Measurements from ENCODE around the gene TMEM232. TPM values are rescaled to one million over a fixed set of nuclear protein-coding genes. Genes with fewer than 3 reads are reported as not detected.

Gene TMEM232
- polyA plus RNA-seq, 1 donor (not counting 4 experiments of a cell fraction or from before 2014, with no cell fraction given) = 1.00 TPM

GRCh38 chr5:110376281-110376951, 350.1 kb downstream of the TMEM232 start:
- Histone ChIP-seq H4K20me1 (ENCODE audit: control insufficient read depth, extremely low read depth, insufficient read depth, low read length) (no peaks in the 10 kb centered on the region), H2AFZ (ENCODE audit: control insufficient read depth, low read length) (no peak overlapping the region), H3K9ac (ENCODE audit: control insufficient read depth, extremely low read depth, insufficient read depth, low read length) (no peak overlapping the region), H3K4me2 (ENCODE audit: control insufficient read depth, extremely low read depth, insufficient read depth, low read depth, low read length) (no peak overlapping the region), H3K27ac (ENCODE audit: control insufficient read depth, insufficient read depth, low read length) (no peak overlapping the region), H3K9me3 (ENCODE audit: control insufficient read depth, low read depth, low read length) (no peaks in the 10 kb centered on the region), H3K79me2 (ENCODE audit: control insufficient read depth, insufficient read depth, low read length) (no peaks in the 10 kb centered on the region), H3K27me3 (ENCODE audit: control insufficient read depth, extremely low read depth, insufficient read depth, low read length) (no peaks in the 10 kb centered on the region), H3K36me3 (ENCODE audit: control insufficient read depth in 2 of 2, extremely low read depth in 1 of 2, insufficient read depth in 2 of 2, low read length in 2 of 2) (no peaks in the 10 kb centered on the region), H3K9me1 (ENCODE audit: control insufficient read depth, extremely low read depth, insufficient read depth, low read length) (no peaks in the 10 kb centered on the region), H3K4me3 (ENCODE audit: control insufficient read depth in 2 of 3, extremely low read depth in 1 of 3, insufficient read depth in 2 of 3, low read depth in 1 of 3, low read length in 3 of 3) (no peak overlapping the region), H3K4me1 (ENCODE audit: control insufficient read depth, extremely low read depth, insufficient read depth, low read length) (peaks cover 5% of the 10 kb centered on the region)
- dilution Hi-C loops (cut with MboI; ENCODE audit: extremely low pct_ligation_motif_present, low sequenced_read_pairs) = no loop called here
- FAIRE-seq (no peak), DNase-seq (ENCODE audit: low read depth, low spot score) (no peak)
- no peak for TF ChIP-seq EZH2 (IDR thresholded peaks at IDR 0.05; ENCODE audit: low read length)
- no peak for TF ChIP-seq CTCF (optimal IDR thresholded peaks at IDR 0.05 in 1 of 3, IDR thresholded peaks at IDR 0.05 in 1 of 3, conservative IDR thresholded peaks at IDR 0.05 in 1 of 3; ENCODE audit: extremely low read depth in 1 of 3, insufficient read depth in 2 of 3, low read length in 3 of 3)

GRCh38 chr5:110371725-110372041, 354.8 kb downstream of the TMEM232 start:
- Histone ChIP-seq H3K36me3 (ENCODE audit: control insufficient read depth in 2 of 2, extremely low read depth in 1 of 2, insufficient read depth in 2 of 2, low read length in 2 of 2) (no peaks in the 10 kb centered on the region), H2AFZ (ENCODE audit: control insufficient read depth, low read length) (no peak overlapping the region), H3K79me2 (ENCODE audit: control insufficient read depth, insufficient read depth, low read length) (no peaks in the 10 kb centered on the region), H3K4me2 (ENCODE audit: control insufficient read depth, extremely low read depth, insufficient read depth, low read depth, low read length) (no peak overlapping the region), H3K27me3 (ENCODE audit: control insufficient read depth, extremely low read depth, insufficient read depth, low read length) (no peaks in the 10 kb centered on the region), H3K9me1 (ENCODE audit: control insufficient read depth, extremely low read depth, insufficient read depth, low read length) (no peaks in the 10 kb centered on the region), H3K27ac (ENCODE audit: control insufficient read depth, insufficient read depth, low read length) (no peak overlapping the region), H3K4me1 (ENCODE audit: control insufficient read depth, extremely low read depth, insufficient read depth, low read length) (no peaks in the 10 kb centered on the region), H4K20me1 (ENCODE audit: control insufficient read depth, extremely low read depth, insufficient read depth, low read length) (no peaks in the 10 kb centered on the region), H3K9me3 (ENCODE audit: control insufficient read depth, low read depth, low read length) (no peaks in the 10 kb centered on the region), H3K9ac (ENCODE audit: control insufficient read depth, extremely low read depth, insufficient read depth, low read length) (no peak overlapping the region), H3K4me3 (ENCODE audit: control insufficient read depth in 2 of 3, extremely low read depth in 1 of 3, insufficient read depth in 2 of 3, low read depth in 1 of 3, low read length in 3 of 3) (no peak overlapping the region)
- TF ChIP-seq EZH2 (IDR thresholded peaks at IDR 0.05; ENCODE audit: low read length) (no peak), CTCF (optimal IDR thresholded peaks at IDR 0.05 in 1 of 3, IDR thresholded peaks at IDR 0.05 in 1 of 3, conservative IDR thresholded peaks at IDR 0.05 in 1 of 3; ENCODE audit: extremely low read depth in 1 of 3, insufficient read depth in 2 of 3, low read length in 3 of 3) (no peak)
- FAIRE-seq = no peak
- no peak for DNase-seq (ENCODE audit: low read depth, low spot score)
- dilution Hi-C loops (cut with MboI; ENCODE audit: extremely low pct_ligation_motif_present, low sequenced_read_pairs) = no loop called here

Data from keratinocyte (primary cell).